Trophoblast cell (in vitro differentiated cells and primary cell): ENCODE data around the gene TOB1.

Experiments used
- DNase-seq, 2 donors: peaks; one replicate each; pipeline ENCODE4 v3.0.0-alpha.2; 2016
- H2AFZ ChIP-seq: 2 replicates; pipeline ENCODE4 v1.6.1; 2013; ENCODE audit warnings: low read length, moderate library complexity, mild to moderate bottlenecking; ENCODE audit not compliant: insufficient read depth, poor library complexity
- H2AK5ac ChIP-seq: 2 replicates; pipeline ENCODE4 v1.6.1; 2013; ENCODE audit warnings: mild to moderate bottlenecking, low read length
- H2BK120ac ChIP-seq: 2 replicates; pipeline ENCODE4 v1.6.1; 2013; ENCODE audit warnings: low read length, mild to moderate bottlenecking, moderate library complexity; ENCODE audit not compliant: insufficient read depth, poor library complexity
- H2BK12ac ChIP-seq: 2 replicates; pipeline ENCODE4 v1.6.1; 2013; ENCODE audit warnings: mild to moderate bottlenecking, low read length, moderate library complexity
- H2BK5ac ChIP-seq: 2 replicates; pipeline ENCODE4 v1.6.1; 2013; ENCODE audit warnings: low read length, low read depth, moderate library complexity, mild to moderate bottlenecking; ENCODE audit not compliant: poor library complexity
- H3K14ac ChIP-seq: 2 replicates; pipeline ENCODE4 v1.6.1; 2013; ENCODE audit warnings: mild to moderate bottlenecking, low read length
- H3K18ac ChIP-seq: 2 replicates; pipeline ENCODE4 v1.6.1; 2013; ENCODE audit warnings: mild to moderate bottlenecking, low read length
- H3K23ac ChIP-seq: 2 replicates; pipeline ENCODE4 v1.6.1; 2013; ENCODE audit warnings: low read length
- H3K27ac ChIP-seq: 2 replicates; pipeline ENCODE4 v1.5.1; 2013; ENCODE audit warnings: low read depth, mild to moderate bottlenecking, inconsistent platforms, low read length, moderate library complexity
- H3K27me3 ChIP-seq: 2 replicates; pipeline ENCODE4 v1.6.1; 2013; ENCODE audit warnings: inconsistent platforms, mild to moderate bottlenecking, low read length, moderate library complexity; ENCODE audit not compliant: insufficient read depth
- H3K36me3 ChIP-seq, 2 experiments: 1 replicate in 1 of 2; 2 replicates in 1 of 2; pipeline ENCODE4 v1.6.1; 2013; ENCODE audit warnings: low read length in 2 of 2, mild to moderate bottlenecking in 2 of 2, moderate library complexity in 1 of 2; ENCODE audit not compliant: insufficient read depth in 2 of 2, control insufficient read depth in 1 of 2
- H3K4ac ChIP-seq: 2 replicates; pipeline ENCODE4 v1.6.1; 2013; ENCODE audit warnings: low read depth, mild to moderate bottlenecking, low read length, moderate library complexity
- H3K4me1 ChIP-seq, 2 experiments: 1 replicate in 1 of 2; 2 replicates in 1 of 2; pipeline ENCODE4 v1.6.1; 2013; ENCODE audit warnings: low read length in 2 of 2, mild to moderate bottlenecking in 2 of 2, moderate library complexity in 1 of 2; ENCODE audit not compliant: insufficient read depth in 2 of 2, control insufficient read depth in 1 of 2
- H3K4me2 ChIP-seq: 2 replicates; pipeline ENCODE4 v1.6.1; 2013; ENCODE audit warnings: inconsistent platforms, mild to moderate bottlenecking, low read length, moderate library complexity
- H3K4me3 ChIP-seq: 2 replicates; pipeline ENCODE4 v1.5.1; 2013; ENCODE audit warnings: mild to moderate bottlenecking, low read depth, low read length, inconsistent platforms
- H3K79me1 ChIP-seq: one replicate; pipeline ENCODE4 v1.6.1; 2013; ENCODE audit warnings: low read length
- H3K79me2 ChIP-seq: 2 replicates; pipeline ENCODE4 v1.6.1; 2013; ENCODE audit warnings: low read length, mild to moderate bottlenecking; ENCODE audit not compliant: control insufficient read depth, insufficient read depth, poor library complexity
- H3K9ac ChIP-seq: 2 replicates; pipeline ENCODE4 v1.6.1; 2013; ENCODE audit warnings: mild to moderate bottlenecking, low read length
- H3K9me3 ChIP-seq: 2 replicates; pipeline ENCODE4 v1.6.1; 2013; ENCODE audit warnings: low read depth, mild to moderate bottlenecking, control low read depth, inconsistent platforms, low read length; ENCODE audit not compliant: insufficient read depth
- H4K12ac ChIP-seq: 2 replicates; pipeline ENCODE4 v1.6.1; 2013; ENCODE audit warnings: low read depth, mild to moderate bottlenecking, low read length, moderate library complexity
- H4K8ac ChIP-seq: 2 replicates; pipeline ENCODE4 v1.6.1; 2013; ENCODE audit warnings: low read depth, mild to moderate bottlenecking, low read length, moderate library complexity
- H4K91ac ChIP-seq: one replicate; pipeline ENCODE4 v1.6.1; 2013; ENCODE audit warnings: low read depth, mild to moderate bottlenecking, low read length, moderate library complexity
- WGBS: extraction: QIAGEN DNeasy Blood & Tissue Kit; methylation state at CpG from one replicate; pipeline ENCODE4 v1.1.7; 2013; ENCODE audit warnings: missing lambda C conversion rate; ENCODE audit not compliant: insufficient read length, insufficient coverage; ENCODE audit errors: extremely low coverage; 5-methylcytosine and 5-hydroxymethylcytosine counted together

TOB1 gene

GRCh38 chr17:50872710-50873424, 6.7 kb upstream of the TOB1 start:
- Histone ChIP-seq H2AK5ac (no peak overlapping the region), H3K27ac (no peak overlapping the region), H3K36me3 (no peaks in the 10 kb centered on the region), H3K14ac (no peak overlapping the region), H3K4me1 (no peaks in the 10 kb centered on the region), H3K4me3 (no peak overlapping the region), H3K23ac (no peak overlapping the region), H2AFZ (no peak overlapping the region), H2BK120ac (no peak overlapping the region), H3K27me3 (no peaks in the 10 kb centered on the region), H3K79me1 (peaks cover under 1% of the 10 kb centered on the region), H4K12ac (no peak overlapping the region), H4K91ac (no peak overlapping the region), H3K9ac (no peak overlapping the region), H3K79me2 (no peaks in the 10 kb centered on the region), H4K8ac (no peak overlapping the region), H3K4ac (no peak overlapping the region), H3K4me2 (no peak overlapping the region), H2BK12ac (no peak overlapping the region), H3K9me3 (no peaks in the 10 kb centered on the region), H2BK5ac (no peak overlapping the region), H3K18ac (no peak overlapping the region)
- no CpG with 5 or more reads among the region's 4 CpGs for WGBS
- no peak for DNase-seq

DNA sequence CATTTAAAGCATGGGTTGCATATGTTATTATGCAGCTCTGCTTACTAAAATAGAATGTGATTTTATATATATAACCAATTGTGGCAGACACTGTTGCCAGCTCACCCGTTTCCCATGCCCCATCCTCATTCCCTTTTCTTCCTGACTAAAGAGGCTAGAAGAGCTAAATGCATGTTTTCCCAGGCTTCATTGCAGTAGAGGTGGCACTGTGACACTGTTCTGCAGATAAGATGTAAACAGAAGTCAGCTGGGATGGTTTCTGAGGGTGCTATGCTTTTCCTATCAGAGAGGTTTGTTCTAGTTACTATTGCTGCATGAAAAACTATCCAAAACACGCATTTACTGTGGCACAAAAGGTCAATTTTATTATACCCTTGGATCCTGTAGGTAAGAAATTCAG, 5.7 kb upstream of the TOB1 start:
- H2BK12ac ChIP-seq: no peak overlapping the region
- H2AK5ac ChIP-seq: no peak overlapping the region
- no peak overlapping the region for H3K4me2 ChIP-seq
- H3K79me2 ChIP-seq: no peaks in the 10 kb centered on the region
- H4K12ac ChIP-seq: no peak overlapping the region
- no peak overlapping the region for H4K8ac ChIP-seq
- no peak for DNase-seq
- H4K91ac ChIP-seq: no peak overlapping the region
- no peak overlapping the region for H3K14ac ChIP-seq
- no CpG with 5 or more reads among the region's 2 CpGs for WGBS
- H2AFZ ChIP-seq: no peak overlapping the region
- no peak overlapping the region for H3K23ac ChIP-seq
- H3K27me3 ChIP-seq: no peaks in the 10 kb centered on the region
- no peak overlapping the region for H2BK5ac ChIP-seq
- no peak overlapping the region for H3K4ac ChIP-seq
- H2BK120ac ChIP-seq: no peak overlapping the region
- H3K27ac ChIP-seq: no peak overlapping the region
- H3K4me3 ChIP-seq: no peak overlapping the region
- H3K79me1 ChIP-seq: peaks cover 7% of the 10 kb centered on the region
- no peak overlapping the region for H3K18ac ChIP-seq
- H3K9ac ChIP-seq: no peak overlapping the region
- no peaks in the 10 kb centered on the region for H3K36me3 ChIP-seq
- H3K9me3 ChIP-seq: no peaks in the 10 kb centered on the region
- H3K4me1 ChIP-seq: no peaks in the 10 kb centered on the region

DNA sequence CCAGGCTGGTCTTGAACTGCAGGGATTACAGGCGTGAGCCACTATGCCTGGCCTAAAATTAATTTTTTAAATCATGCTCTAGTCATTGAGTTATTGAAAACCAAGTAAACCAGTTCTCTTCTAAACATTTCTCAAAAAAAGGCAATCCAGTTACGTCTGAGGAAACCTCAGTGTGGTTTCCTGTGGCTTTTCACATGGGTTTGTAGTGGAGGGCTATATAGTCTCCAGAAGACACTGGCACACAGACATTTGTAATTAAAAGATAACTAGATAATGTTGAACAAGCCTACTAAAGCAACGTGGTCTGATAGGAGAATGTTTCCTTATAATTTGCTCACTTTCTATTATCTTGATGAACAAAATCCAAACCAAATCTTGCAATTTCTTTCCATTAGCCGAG, 5.2 kb upstream of the TOB1 start:
- no peaks in the 10 kb centered on the region for H3K9me3 ChIP-seq
- H4K8ac ChIP-seq: no peak overlapping the region
- H3K4ac ChIP-seq: no peak overlapping the region
- H3K79me1 ChIP-seq: peaks cover 10% of the 10 kb centered on the region
- no peak overlapping the region for H3K27ac ChIP-seq
- H3K4me1 ChIP-seq: no peaks in the 10 kb centered on the region
- no peak overlapping the region for H2BK120ac ChIP-seq
- H2AK5ac ChIP-seq: no peak overlapping the region
- H2BK12ac ChIP-seq: no peak overlapping the region
- no peak overlapping the region for H3K9ac ChIP-seq
- no peak overlapping the region for H3K18ac ChIP-seq
- H3K4me2 ChIP-seq: no peak overlapping the region
- peaks cover 2% of the 10 kb centered on the region for H3K79me2 ChIP-seq
- no peak for DNase-seq
- H3K36me3 ChIP-seq: no peaks in the 10 kb centered on the region
- no peak overlapping the region for H3K14ac ChIP-seq
- H3K23ac ChIP-seq: no peak overlapping the region
- no peaks in the 10 kb centered on the region for H3K27me3 ChIP-seq
- no peak overlapping the region for H2AFZ ChIP-seq
- no peak overlapping the region for H4K91ac ChIP-seq
- H3K4me3 ChIP-seq: no peak overlapping the region
- no CpG with 5 or more reads among the region's 4 CpGs for WGBS
- no peak overlapping the region for H4K12ac ChIP-seq
- H2BK5ac ChIP-seq: no peak overlapping the region

- Histone ChIP-seq H2AK5ac (no peak overlapping the region), H3K9me3 (no peaks in the 10 kb centered on the region), H3K23ac (no peak overlapping the region), H2BK120ac (no peak overlapping the region), H3K4me1 (no peaks in the 10 kb centered on the region), H3K14ac (no peak overlapping the region), H3K9ac (no peak overlapping the region), H3K79me2 (peaks cover 10% of the 10 kb centered on the region), H3K27ac (no peak overlapping the region), H4K91ac (no peak overlapping the region), H4K12ac (no peak overlapping the region), H3K4me3 (no peak overlapping the region), H3K36me3 (no peaks in the 10 kb centered on the region), H3K18ac (no peak overlapping the region), H2BK12ac (no peak overlapping the region), H3K27me3 (no peaks in the 10 kb centered on the region), H3K79me1 (peaks cover 17% of the 10 kb centered on the region), H3K4me2 (no peak overlapping the region), H3K4ac (no peak overlapping the region), H2BK5ac (no peak overlapping the region), H4K8ac (no peak overlapping the region), H2AFZ (no peak overlapping the region)
- WGBS: no CpG with 5 or more reads among the region's 1 CpG
- no peak for DNase-seq
Observed at GRCh38 chr17:50868602-50869001, 2.4 kb upstream of the TOB1 start.
